ENCODE data around the gene ZFY. TPM values are rescaled to one million over a fixed set of nuclear protein-coding genes. Genes with fewer than 3 reads are reported as not detected.

The ZFY gene
- polyA plus RNA-seq, 2 donors: 4.0 TPM; not detected in 1

GRCh38 chrY:2935716-2936435 lies 695 bp downstream of the ZFY start:
- WGBS, 2 donors: 0% methylated on average over 63 of the region's 63 CpGs; no CpG with 5 or more reads in 1 of the 2 donors
- Histone ChIP-seq H3K27ac (ENCODE audit: low read depth in 2 of 2, low read length in 1 of 2) (peak overlapping the region in 1 of 2 donors; percentile 98), H3K9me3 (ENCODE audit: control insufficient read depth in 2 of 2, insufficient read depth in 1 of 2, low read depth in 1 of 2, low read length in 1 of 2) (no peaks in the 10 kb centered on the region), H3K36me3 (ENCODE audit: control insufficient read depth in 2 of 2, insufficient read depth in 2 of 2, low read length in 1 of 2) (no peaks in the 10 kb centered on the region), H3K4me1 (ENCODE audit: control insufficient read depth in 2 of 2, insufficient read depth in 2 of 2, low read length in 1 of 2) (peaks cover 0 to 3% of the 10 kb centered on the region in 2 donors), H3K4me3 (ENCODE audit: low read depth in 1 of 2, low read length in 2 of 2) (peak overlapping the region in 1 of 2 donors; percentile 71), H3K27me3 (ENCODE audit: control insufficient read depth in 1 of 2, insufficient read depth in 2 of 2, low read length in 2 of 2) (no peaks in the 10 kb centered on the region)

GRCh38 chrY:2936436-2936750 lies 1.2 kb downstream of the ZFY start:
- Histone ChIP-seq H3K4me1 (ENCODE audit: control insufficient read depth in 2 of 2, insufficient read depth in 2 of 2, low read length in 1 of 2) (peaks cover 0 to 3% of the 10 kb centered on the region in 2 donors), H3K27ac (ENCODE audit: low read depth in 2 of 2, low read length in 1 of 2) (peak overlapping the region in 1 of 2 donors; percentile 98), H3K9me3 (ENCODE audit: control insufficient read depth in 2 of 2, insufficient read depth in 1 of 2, low read depth in 1 of 2, low read length in 1 of 2) (no peaks in the 10 kb centered on the region), H3K27me3 (ENCODE audit: control insufficient read depth in 1 of 2, insufficient read depth in 2 of 2, low read length in 2 of 2) (no peaks in the 10 kb centered on the region), H3K4me3 (ENCODE audit: low read depth in 1 of 2, low read length in 2 of 2) (no peak overlapping the region), H3K36me3 (ENCODE audit: control insufficient read depth in 2 of 2, insufficient read depth in 2 of 2, low read length in 1 of 2) (no peaks in the 10 kb centered on the region)
- 0 to 1% methylated on average over 6 of the region's 6 CpGs for WGBS, 2 donors

- Histone ChIP-seq H3K4me1 (ENCODE audit: control insufficient read depth in 2 of 2, insufficient read depth in 2 of 2, low read length in 1 of 2) (peaks cover 0 to 3% of the 10 kb centered on the region in 2 donors), H3K27ac (ENCODE audit: low read depth in 2 of 2, low read length in 1 of 2) (no peak overlapping the region), H3K27me3 (ENCODE audit: control insufficient read depth in 1 of 2, insufficient read depth in 2 of 2, low read length in 2 of 2) (no peaks in the 10 kb centered on the region), H3K9me3 (ENCODE audit: control insufficient read depth in 2 of 2, insufficient read depth in 1 of 2, low read depth in 1 of 2, low read length in 1 of 2) (no peaks in the 10 kb centered on the region), H3K36me3 (ENCODE audit: control insufficient read depth in 2 of 2, insufficient read depth in 2 of 2, low read length in 1 of 2) (no peaks in the 10 kb centered on the region), H3K4me3 (ENCODE audit: low read depth in 1 of 2, low read length in 2 of 2) (no peak overlapping the region)
- 33 to 70% methylated on average over 2 to 19 of the region's 19 CpGs for WGBS, 2 donors
Measured at GRCh38 chrY:2937149-2937548, 2.0 kb downstream of the ZFY start.

DNA sequence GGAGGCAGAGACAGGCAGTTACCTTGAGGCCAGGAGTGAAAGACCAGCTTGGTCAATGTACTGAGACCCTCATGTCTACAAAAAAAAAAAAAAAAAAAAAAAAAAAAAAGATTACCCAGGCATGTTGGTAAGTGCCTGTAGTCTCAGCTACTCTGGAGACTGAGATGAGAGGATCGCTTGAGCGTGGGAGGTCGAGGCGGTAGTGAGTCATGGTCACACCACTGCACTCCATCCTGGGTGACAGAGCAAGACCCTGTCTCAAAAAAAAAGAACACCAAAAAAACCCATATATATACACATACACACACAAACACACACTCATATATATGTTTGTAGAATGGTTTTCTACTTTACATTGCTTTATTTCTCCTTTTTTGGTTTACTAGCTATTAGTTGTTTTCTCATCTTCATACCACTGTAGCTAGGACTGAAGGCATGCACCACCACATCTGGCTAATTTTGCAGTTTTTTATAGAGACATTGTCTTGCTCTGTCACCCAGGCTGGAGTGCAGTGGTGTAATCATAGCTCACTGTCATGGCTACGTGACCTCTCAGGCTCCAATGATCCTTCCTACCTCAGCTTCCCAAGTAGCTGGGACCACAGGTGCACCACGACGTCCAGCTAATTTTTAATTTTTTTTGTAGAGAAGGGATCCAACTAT lies 14.5 kb downstream of the ZFY start:
- no peak overlapping the region for H3K27ac ChIP-seq (ENCODE audit: low read depth in 2 of 2, low read length in 1 of 2)
- H3K9me3 ChIP-seq (ENCODE audit: control insufficient read depth in 2 of 2, insufficient read depth in 1 of 2, low read depth in 1 of 2, low read length in 1 of 2): no peaks in the 10 kb centered on the region
- no peaks in the 10 kb centered on the region for H3K27me3 ChIP-seq (ENCODE audit: control insufficient read depth in 1 of 2, insufficient read depth in 2 of 2, low read length in 2 of 2)
- H3K36me3 ChIP-seq (ENCODE audit: control insufficient read depth in 2 of 2, insufficient read depth in 2 of 2, low read length in 1 of 2): no peaks in the 10 kb centered on the region
- no peaks in the 10 kb centered on the region for H3K4me1 ChIP-seq (ENCODE audit: control insufficient read depth in 2 of 2, insufficient read depth in 2 of 2, low read length in 1 of 2)
- no peak overlapping the region for H3K4me3 ChIP-seq (ENCODE audit: low read depth in 1 of 2, low read length in 2 of 2)
- 90% methylated on average over 7 of the region's 7 CpGs; no CpG with 5 or more reads in 1 of the 2 donors for WGBS, 2 donors

DNA sequence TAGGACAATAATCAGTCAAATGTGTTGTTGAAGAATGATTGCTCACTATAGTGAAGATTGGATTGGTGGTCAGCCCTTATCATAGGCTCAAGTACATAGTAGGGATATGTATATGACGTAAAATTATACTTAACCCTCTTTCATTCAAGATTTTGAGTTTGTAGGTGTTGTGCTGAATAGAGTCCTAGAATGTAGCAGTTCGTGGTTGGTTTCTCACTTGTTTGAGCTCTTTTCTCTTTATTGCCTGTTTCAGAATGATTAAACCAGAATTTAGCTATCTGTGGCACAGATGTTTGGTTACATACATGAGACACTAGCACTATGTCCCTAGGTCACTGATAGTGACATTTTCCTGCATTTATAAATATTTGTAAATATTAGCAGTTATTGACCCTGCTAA lies 15.5 kb downstream of the ZFY start:
- 86 to 100% methylated on average over 2 of the region's 2 CpGs for WGBS, 2 donors
- no peaks in the 10 kb centered on the region for H3K36me3 ChIP-seq (ENCODE audit: control insufficient read depth in 2 of 2, insufficient read depth in 2 of 2, low read length in 1 of 2)
- no peaks in the 10 kb centered on the region for H3K4me1 ChIP-seq (ENCODE audit: control insufficient read depth in 2 of 2, insufficient read depth in 2 of 2, low read length in 1 of 2)
- H3K27me3 ChIP-seq (ENCODE audit: control insufficient read depth in 1 of 2, insufficient read depth in 2 of 2, low read length in 2 of 2): no peaks in the 10 kb centered on the region
- H3K9me3 ChIP-seq (ENCODE audit: control insufficient read depth in 2 of 2, insufficient read depth in 1 of 2, low read depth in 1 of 2, low read length in 1 of 2): no peaks in the 10 kb centered on the region
- H3K4me3 ChIP-seq (ENCODE audit: low read depth in 1 of 2, low read length in 2 of 2): no peak overlapping the region
- H3K27ac ChIP-seq (ENCODE audit: low read depth in 2 of 2, low read length in 1 of 2): no peak overlapping the region

GRCh38 chrY:2952912-2953311 lies 17.7 kb downstream of the ZFY start:
- Histone ChIP-seq H3K36me3 (ENCODE audit: control insufficient read depth in 2 of 2, insufficient read depth in 2 of 2, low read length in 1 of 2) (no peaks in the 10 kb centered on the region), H3K27me3 (ENCODE audit: control insufficient read depth in 1 of 2, insufficient read depth in 2 of 2, low read length in 2 of 2) (no peaks in the 10 kb centered on the region), H3K4me1 (ENCODE audit: control insufficient read depth in 2 of 2, insufficient read depth in 2 of 2, low read length in 1 of 2) (no peaks in the 10 kb centered on the region), H3K9me3 (ENCODE audit: control insufficient read depth in 2 of 2, insufficient read depth in 1 of 2, low read depth in 1 of 2, low read length in 1 of 2) (no peaks in the 10 kb centered on the region), H3K27ac (ENCODE audit: low read depth in 2 of 2, low read length in 1 of 2) (no peak overlapping the region), H3K4me3 (ENCODE audit: low read depth in 1 of 2, low read length in 2 of 2) (no peak overlapping the region)

DNA sequence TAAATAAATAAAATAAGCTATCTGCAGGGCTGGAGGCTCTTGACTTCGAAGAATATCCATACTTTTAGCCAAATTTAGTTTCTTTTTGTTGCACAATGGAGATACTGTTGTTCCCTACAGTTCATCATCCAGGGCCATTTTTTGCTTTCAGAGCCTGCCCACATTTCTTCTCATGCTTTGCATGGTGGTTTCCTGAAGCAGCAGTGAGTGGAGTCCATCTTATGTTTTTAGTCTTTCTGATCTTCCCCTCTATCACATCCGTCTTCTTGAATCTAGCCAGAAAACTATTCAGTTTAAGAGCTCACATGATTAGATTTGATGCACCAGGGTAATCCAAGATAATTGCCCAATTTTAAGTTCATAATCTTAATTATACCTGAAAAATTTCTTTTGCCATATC lies 19.6 kb downstream of the ZFY start:
- H3K27ac ChIP-seq (ENCODE audit: low read depth in 2 of 2, low read length in 1 of 2): no peak overlapping the region
- 94 to 100% methylated on average over 1 to 2 of the region's 2 CpGs for WGBS, 2 donors
- H3K27me3 ChIP-seq (ENCODE audit: control insufficient read depth in 1 of 2, insufficient read depth in 2 of 2, low read length in 2 of 2): no peaks in the 10 kb centered on the region
- H3K4me1 ChIP-seq (ENCODE audit: control insufficient read depth in 2 of 2, insufficient read depth in 2 of 2, low read length in 1 of 2): no peaks in the 10 kb centered on the region
- no peaks in the 10 kb centered on the region for H3K36me3 ChIP-seq (ENCODE audit: control insufficient read depth in 2 of 2, insufficient read depth in 2 of 2, low read length in 1 of 2)
- H3K4me3 ChIP-seq (ENCODE audit: low read depth in 1 of 2, low read length in 2 of 2): no peak overlapping the region
- no peaks in the 10 kb centered on the region for H3K9me3 ChIP-seq (ENCODE audit: control insufficient read depth in 2 of 2, insufficient read depth in 1 of 2, low read depth in 1 of 2, low read length in 1 of 2)

DNA sequence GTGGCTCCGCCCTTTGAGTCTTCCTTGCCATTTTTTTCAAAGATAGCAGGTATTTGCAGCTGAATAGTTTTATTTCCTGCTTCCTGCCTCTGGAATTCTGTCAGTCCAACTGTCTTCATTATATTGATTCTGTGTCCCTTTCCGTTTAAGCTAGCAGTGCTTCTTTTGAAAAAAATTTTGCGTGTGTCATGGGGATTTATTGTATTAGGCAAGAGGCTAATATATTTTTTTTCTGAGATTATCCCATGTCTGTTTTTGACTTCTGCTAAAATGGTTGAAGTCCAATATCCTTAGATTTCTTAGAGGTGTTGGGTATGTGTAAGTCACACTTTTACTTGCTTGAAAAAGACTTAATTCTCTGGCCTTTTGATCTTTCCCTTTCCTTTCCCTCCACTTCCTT lies 20.4 kb downstream of the ZFY start:
- H3K36me3 ChIP-seq (ENCODE audit: control insufficient read depth in 2 of 2, insufficient read depth in 2 of 2, low read length in 1 of 2): no peaks in the 10 kb centered on the region
- H3K27me3 ChIP-seq (ENCODE audit: control insufficient read depth in 1 of 2, insufficient read depth in 2 of 2, low read length in 2 of 2): no peaks in the 10 kb centered on the region
- H3K4me3 ChIP-seq (ENCODE audit: low read depth in 1 of 2, low read length in 2 of 2): no peak overlapping the region
- H3K9me3 ChIP-seq (ENCODE audit: control insufficient read depth in 2 of 2, insufficient read depth in 1 of 2, low read depth in 1 of 2, low read length in 1 of 2): no peaks in the 10 kb centered on the region
- H3K4me1 ChIP-seq (ENCODE audit: control insufficient read depth in 2 of 2, insufficient read depth in 2 of 2, low read length in 1 of 2): no peaks in the 10 kb centered on the region
- WGBS, 2 donors: 76 to 86% methylated on average over 2 to 3 of the region's 3 CpGs
- no peak overlapping the region for H3K27ac ChIP-seq (ENCODE audit: low read depth in 2 of 2, low read length in 1 of 2)

DNA sequence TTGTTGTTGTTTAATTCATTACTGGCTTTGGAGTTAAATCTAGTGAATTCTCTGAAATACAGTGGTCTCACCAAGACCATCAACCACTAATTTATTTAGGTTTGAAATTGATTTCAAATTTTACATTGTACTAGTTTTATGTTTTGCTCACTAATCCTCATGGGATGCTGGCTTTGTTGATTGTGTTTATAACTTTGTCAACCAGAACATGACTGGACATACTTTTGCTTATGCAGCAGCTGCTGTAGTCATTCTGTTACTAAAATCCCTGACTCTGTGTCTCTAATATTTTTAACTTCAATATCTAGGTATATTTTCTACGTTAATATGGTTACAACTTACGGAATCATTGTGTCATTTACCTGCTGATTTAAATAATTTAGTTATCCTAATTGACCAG lies 26.9 kb downstream of the ZFY start:
- Histone ChIP-seq H3K27ac (ENCODE audit: low read depth in 2 of 2, low read length in 1 of 2) (no peak overlapping the region), H3K9me3 (ENCODE audit: control insufficient read depth in 2 of 2, insufficient read depth in 1 of 2, low read depth in 1 of 2, low read length in 1 of 2) (no peaks in the 10 kb centered on the region), H3K4me3 (ENCODE audit: low read depth in 1 of 2, low read length in 2 of 2) (no peak overlapping the region), H3K4me1 (ENCODE audit: control insufficient read depth in 2 of 2, insufficient read depth in 2 of 2, low read length in 1 of 2) (no peaks in the 10 kb centered on the region), H3K27me3 (ENCODE audit: control insufficient read depth in 1 of 2, insufficient read depth in 2 of 2, low read length in 2 of 2) (no peaks in the 10 kb centered on the region), H3K36me3 (ENCODE audit: control insufficient read depth in 2 of 2, insufficient read depth in 2 of 2, low read length in 1 of 2) (no peaks in the 10 kb centered on the region)
- WGBS, 2 donors: 94 to 100% methylated on average over 2 of the region's 2 CpGs

DNA sequence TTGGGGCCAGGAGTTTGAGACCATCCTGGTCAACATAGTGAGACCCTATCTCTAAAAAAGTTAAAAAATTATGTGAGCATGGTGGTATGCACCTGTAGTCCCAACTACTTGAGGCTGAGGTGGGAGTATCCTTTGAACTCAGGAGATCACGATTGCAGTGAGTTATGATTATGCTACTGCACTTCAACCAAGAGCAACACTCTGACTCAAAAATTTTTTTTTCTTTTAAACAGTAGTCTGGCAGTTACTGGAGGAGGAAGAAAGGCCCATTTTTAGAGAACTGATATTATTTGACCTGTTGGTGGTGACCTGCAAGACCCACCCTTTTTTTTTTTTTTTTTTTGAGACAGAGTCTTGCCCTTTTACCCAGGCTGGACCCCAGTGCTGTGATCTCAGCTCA lies 29.6 kb downstream of the ZFY start:
- no peak overlapping the region for H3K27ac ChIP-seq (ENCODE audit: low read depth in 2 of 2, low read length in 1 of 2)
- H3K4me1 ChIP-seq (ENCODE audit: control insufficient read depth in 2 of 2, insufficient read depth in 2 of 2, low read length in 1 of 2): no peaks in the 10 kb centered on the region
- H3K4me3 ChIP-seq (ENCODE audit: low read depth in 1 of 2, low read length in 2 of 2): no peak overlapping the region
- H3K9me3 ChIP-seq (ENCODE audit: control insufficient read depth in 2 of 2, insufficient read depth in 1 of 2, low read depth in 1 of 2, low read length in 1 of 2): no peaks in the 10 kb centered on the region
- no peaks in the 10 kb centered on the region for H3K27me3 ChIP-seq (ENCODE audit: control insufficient read depth in 1 of 2, insufficient read depth in 2 of 2, low read length in 2 of 2)
- H3K36me3 ChIP-seq (ENCODE audit: control insufficient read depth in 2 of 2, insufficient read depth in 2 of 2, low read length in 1 of 2): no peaks in the 10 kb centered on the region
- WGBS, 2 donors: 43 to 52% methylated on average over 1 of the region's 1 CpG

All from esophagus (tissue), 2 donors.